HCT116 (cell line): ENCODE results near the gene ZNF80. TPM values are rescaled to one million over a fixed set of nuclear protein-coding genes. Genes with fewer than 3 reads are reported as not detected.

Source experiments
- ATAC-seq: fragments of 200-7000 bp; cut with Tn5 transposase; 2 replicates; pipeline ENCODE4 v1.9.1; 2020; ENCODE audit warnings: mild to moderate bottlenecking, moderate library complexity
- BruUV-seq: library from RNA; stranded (reverse); fragments of 400-500 nt; replicated peaks from 2 replicates; lab custom pipeline; 2021; lab: Mats Ljungman, UMichigan
- CTCF ChIA-PET: fragments of 300-600 bp; sonication (Branson Sonifier 250); formaldehyde crosslinking; loops from one replicate; lab custom pipeline; 2021; ENCODE audit warnings: antibody characterized with exemption; lab: Charles Lee
- POLR2A ChIA-PET: fragments of 300-600, 350-600 bp; sonication (Branson Sonifier 250); formaldehyde crosslinking; loops from one replicate; lab custom pipeline; 2021; ENCODE audit warnings: antibody characterized with exemption; lab: Charles Lee
- RAD21 ChIA-PET, 2 experiments: fragments of 300-600 bp; sonication (Branson Sonifier 250); formaldehyde crosslinking; loops; one replicate each; lab custom pipeline; 2023; ENCODE audit warnings: low total read pairs in 2 of 2; ENCODE audit not compliant: uncharacterized antibody in 2 of 2, unreplicated experiment in 2 of 2, low non-redundant PET in 1 of 2; lab: Charles Lee
- DNase-seq: peaks from one replicate; pipeline ENCODE4 v3.0.0-alpha.2; 2010; ENCODE audit warnings: low read depth, low spot score
- H2AFZ ChIP-seq: fragments of 200-600 bp; shearing (Covaris generic), sonication (generic); 2 replicates; pipeline ENCODE4 v1.6.1; 2017; ENCODE audit warnings: low read depth, mixed run types, mixed read lengths, antibody characterized with exemption, low read length; ENCODE audit not compliant: poor library complexity, severe bottlenecking
- H3K27ac ChIP-seq: 2 replicates; pipeline ENCODE4 v1.5.1; 2012; ENCODE audit warnings: low read depth, low read length
- H3K27me3 ChIP-seq: fragments of 200-600 bp; sonication (generic); 2 replicates; pipeline ENCODE4 v1.6.1; 2016; ENCODE audit warnings: mixed run types, low read length, mixed read lengths; ENCODE audit not compliant: insufficient read depth
- H3K36me3 ChIP-seq, 2 experiments: fragments of 200-500 bp in 1 of 2; fragments of 200-600 bp in 1 of 2; sonication (Bioruptor generic) in 1 of 2; sonication (generic) in 1 of 2; 2 replicates each; pipeline versions ENCODE4 v1.5.1 to v1.6.1; 2014 to 2016; ENCODE audit warnings: low read length in 2 of 2, inconsistent platforms in 1 of 2, mixed read lengths in 1 of 2, mixed run types in 1 of 2; ENCODE audit not compliant: insufficient read depth in 2 of 2, control insufficient read depth in 1 of 2
- H3K4me1 ChIP-seq, 2 experiments: fragments of 200-600 bp in 1 of 2; sonication (generic) in 1 of 2; 2 replicates each; pipeline versions ENCODE4 v1.5.1 to v1.6.1; 2012 to 2017; ENCODE audit warnings: low read length in 2 of 2, inconsistent platforms in 1 of 2, mild to moderate bottlenecking in 1 of 2, mixed read lengths in 1 of 2, mixed run types in 1 of 2, moderate library complexity in 1 of 2; ENCODE audit not compliant: insufficient read depth in 2 of 2, control insufficient read depth in 1 of 2
- H3K4me2 ChIP-seq: fragments of 200-600 bp; sonication (generic); 2 replicates; pipeline ENCODE4 v1.6.1; 2017; ENCODE audit warnings: mixed run types, low read length, mixed read lengths
- H3K4me3 ChIP-seq, 2 experiments: fragments of 200-600 bp in 1 of 2; sonication (generic) in 1 of 2; replicated peaks in 1 of 2; 2 replicates each; pipeline ENCODE4 v1.5.1; 2011 to 2016; ENCODE audit warnings: low read length in 2 of 2, control low read depth in 1 of 2, low read depth in 1 of 2, mild to moderate bottlenecking in 1 of 2, mixed read lengths in 1 of 2, mixed run types in 1 of 2
- H3K79me2 ChIP-seq: fragments of 200-600 bp; sonication (generic); 2 replicates; pipeline ENCODE4 v1.6.1; 2017; ENCODE audit warnings: mild to moderate bottlenecking, mixed run types, low read length, moderate library complexity, mixed read lengths; ENCODE audit not compliant: insufficient read depth
- H3K9ac ChIP-seq: fragments of 200-600 bp; sonication (generic); 2 replicates; pipeline ENCODE4 v1.6.1; 2016; ENCODE audit warnings: low read length, mixed read lengths
- H3K9me2 ChIP-seq: fragments of 200-600 bp; sonication (generic), shearing (Covaris generic); 2 replicates; pipeline ENCODE4 v1.6.1; 2017; ENCODE audit warnings: mixed run types, mild to moderate bottlenecking, moderate library complexity; ENCODE audit not compliant: insufficient read depth
- H3K9me3 ChIP-seq, 2 experiments: fragments of 200-500 bp in 1 of 2; fragments of 200-600 bp in 1 of 2; sonication (Bioruptor generic) in 1 of 2; sonication (generic) in 1 of 2; 2 replicates each; pipeline ENCODE4 v1.6.1; 2014 to 2017; ENCODE audit warnings: low read length in 2 of 2, mixed read lengths in 2 of 2, inconsistent platforms in 1 of 2, low read depth in 1 of 2, mild to moderate bottlenecking in 1 of 2, mixed run types in 1 of 2, moderate library complexity in 1 of 2; ENCODE audit not compliant: control insufficient read depth in 1 of 2, insufficient read depth in 1 of 2
- H4K20me1 ChIP-seq: fragments of 200-600 bp; sonication (generic), shearing (Covaris generic); 2 replicates; pipeline ENCODE4 v1.6.1; 2017; ENCODE audit warnings: mixed run types, mild to moderate bottlenecking, moderate library complexity; ENCODE audit not compliant: insufficient read depth
- ATF3 ChIP-seq: IDR thresholded peaks from 2 replicates; pipeline ENCODE4 v1.6.1; 2012
- CBX3 ChIP-seq: IDR thresholded peaks from 2 replicates; pipeline ENCODE4 v1.6.1; 2012; ENCODE audit warnings: low read depth
- CEBPB ChIP-seq: IDR thresholded peaks from 2 replicates; pipeline ENCODE4 v1.6.1; 2012; ENCODE audit warnings: low read depth
- EGR1 ChIP-seq: IDR thresholded peaks from 2 replicates; pipeline ENCODE4 v1.6.1; 2012; ENCODE audit warnings: low read depth
- ELF1 ChIP-seq: IDR thresholded peaks from 2 replicates; pipeline ENCODE4 v1.6.1; 2012; ENCODE audit warnings: low read depth, borderline replicate concordance
- EZH2 ChIP-seq: fragments of 200-600 bp; sonication (generic); IDR thresholded peaks from 2 replicates; pipeline ENCODE4 v1.6.1; 2017; ENCODE audit warnings: antibody characterized with exemption, mixed run types
- EZH2phosphoT487 ChIP-seq: fragments of 200-600 bp; IDR thresholded peaks from 2 replicates; pipeline ENCODE4 v1.6.1; 2018; ENCODE audit warnings: antibody characterized with exemption, borderline replicate concordance
- FOSL1 ChIP-seq: IDR thresholded peaks from 2 replicates; pipeline ENCODE4 v1.6.1; 2012; ENCODE audit warnings: low read depth
- JUND ChIP-seq: IDR thresholded peaks from 2 replicates; pipeline ENCODE4 v1.6.1; 2012
- POLR2A ChIP-seq: IDR thresholded peaks from 2 replicates; pipeline ENCODE4 v1.7.0; 2011; ENCODE audit warnings: borderline replicate concordance; ENCODE audit not compliant: insufficient read depth, insufficient read length; ENCODE audit errors: extremely low read depth
- RAD21 ChIP-seq: IDR thresholded peaks from 2 replicates; pipeline ENCODE4 v1.6.1; 2012; ENCODE audit warnings: low read depth, mild to moderate bottlenecking
- TCF7L2 ChIP-seq: IDR thresholded peaks from 2 replicates; pipeline ENCODE4 v1.7.0; 2011; ENCODE audit warnings: borderline replicate concordance, inconsistent platforms; ENCODE audit not compliant: insufficient read depth, insufficient read length; ENCODE audit errors: extremely low read depth
- ZFX ChIP-seq: fragments of 450-650 bp; IDR thresholded peaks from 2 replicates; pipeline ENCODE4 v1.6.1; 2017
- ZNF274 ChIP-seq: fragments of 200-500 bp; sonication (Bioruptor generic); IDR thresholded peaks from 2 replicates; pipeline ENCODE4 v1.6.1; 2014; ENCODE audit warnings: mild to moderate bottlenecking, low read depth, low read length, inconsistent platforms
- intact Hi-C: fragments of 100-400 bp; cut with micrococcal nuclease; formaldehyde crosslinking; loops from 2 replicates; pipeline ENCODE4 v1.10.0; 2022
- total RNA-seq: library from RNA; stranded (reverse); gene quantifications from one replicate; pipeline ENCODE4 v1.2.1, GENCODE V29; 2021; ENCODE audit not compliant: unreplicated experiment
- TF ChIP-seq, protein P1 (sequence below), 3 experiments: fragments of 200-600 bp in 1 of 3; sonication (generic) in 1 of 3; IDR thresholded peaks in 2 of 3; conservative IDR thresholded peaks in 1 of 3; 2 replicates each; pipeline ENCODE4 v1.5.1; 2012 to 2017; ENCODE audit warnings: low read depth in 2 of 3, low read length in 2 of 3, antibody characterized with exemption in 1 of 3, borderline replicate concordance in 1 of 3, control low read depth in 1 of 3, mild to moderate bottlenecking in 1 of 3, mixed read lengths in 1 of 3, mixed run types in 1 of 3, moderate library complexity in 1 of 3; ENCODE audit not compliant: insufficient read depth in 1 of 3
- TF ChIP-seq, protein P2 (sequence below): IDR thresholded peaks from 2 replicates; pipeline ENCODE4 v1.6.1; 2012
- TF ChIP-seq, protein P3 (sequence below): IDR thresholded peaks from 2 replicates; pipeline ENCODE4 v1.6.1; 2011; ENCODE audit warnings: mild to moderate bottlenecking, low read length, moderate library complexity; ENCODE audit not compliant: insufficient replicate concordance; ENCODE audit errors: extremely low read depth

The ZNF80 gene
- total RNA-seq, 1 experiment from 2014 or later: 0.12 TPM

DNA sequence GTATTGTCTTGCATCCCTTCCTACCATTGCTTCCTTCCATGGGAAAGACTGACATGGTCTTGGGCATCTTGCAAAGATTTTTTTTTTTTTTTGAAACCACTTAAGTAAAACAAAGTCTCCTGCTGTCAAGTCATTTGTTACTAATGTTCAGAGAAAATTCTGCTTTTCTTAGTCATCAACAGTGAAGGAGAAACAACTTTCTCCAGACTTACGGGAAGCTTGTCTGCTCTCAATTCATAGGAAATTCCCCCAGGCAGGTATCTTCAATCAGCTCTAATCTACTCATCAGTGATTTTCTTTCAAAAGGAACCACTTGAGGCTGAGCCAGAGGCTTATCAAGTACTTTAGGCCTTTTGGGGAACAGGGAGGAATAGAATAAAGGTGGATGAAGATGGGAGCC is 42.6 kb downstream of the ZNF80 start:
- ATAC-seq: no peak
- Histone ChIP-seq H3K4me1 (no peaks in the 10 kb centered on the region), H3K79me2 (no peaks in the 10 kb centered on the region), H3K4me2 (no peak overlapping the region), H3K9me3 (no peaks in the 10 kb centered on the region), H4K20me1 (no peaks in the 10 kb centered on the region), H2AFZ (no peak overlapping the region), H3K9ac (no peak overlapping the region), H3K36me3 (no peaks in the 10 kb centered on the region), H3K27ac (no peak overlapping the region), H3K4me3 (no peak overlapping the region), H3K9me2 (peaks cover 6% of the 10 kb centered on the region; the same call in 1 of the 2 replicates), H3K27me3 (no peaks in the 10 kb centered on the region)
- POLR2A ChIA-PET: no interaction called here
- CTCF ChIA-PET: no interaction called here
- intact Hi-C loops: no loop called here
- RAD21 ChIA-PET: no interaction called here
- BruUV-seq: no TSS peak
- DNase-seq: no peak
- TF ChIP-seq ZNF274: no peak
- TF ChIP-seq, protein P1, sequence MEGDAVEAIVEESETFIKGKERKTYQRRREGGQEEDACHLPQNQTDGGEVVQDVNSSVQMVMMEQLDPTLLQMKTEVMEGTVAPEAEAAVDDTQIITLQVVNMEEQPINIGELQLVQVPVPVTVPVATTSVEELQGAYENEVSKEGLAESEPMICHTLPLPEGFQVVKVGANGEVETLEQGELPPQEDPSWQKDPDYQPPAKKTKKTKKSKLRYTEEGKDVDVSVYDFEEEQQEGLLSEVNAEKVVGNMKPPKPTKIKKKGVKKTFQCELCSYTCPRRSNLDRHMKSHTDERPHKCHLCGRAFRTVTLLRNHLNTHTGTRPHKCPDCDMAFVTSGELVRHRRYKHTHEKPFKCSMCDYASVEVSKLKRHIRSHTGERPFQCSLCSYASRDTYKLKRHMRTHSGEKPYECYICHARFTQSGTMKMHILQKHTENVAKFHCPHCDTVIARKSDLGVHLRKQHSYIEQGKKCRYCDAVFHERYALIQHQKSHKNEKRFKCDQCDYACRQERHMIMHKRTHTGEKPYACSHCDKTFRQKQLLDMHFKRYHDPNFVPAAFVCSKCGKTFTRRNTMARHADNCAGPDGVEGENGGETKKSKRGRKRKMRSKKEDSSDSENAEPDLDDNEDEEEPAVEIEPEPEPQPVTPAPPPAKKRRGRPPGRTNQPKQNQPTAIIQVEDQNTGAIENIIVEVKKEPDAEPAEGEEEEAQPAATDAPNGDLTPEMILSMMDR (IDR thresholded peaks at IDR 0.05 in 2 of 3, conservative IDR thresholded peaks at IDR 0.05 in 1 of 3; ENCODE audit: borderline replicate concordance in 1 of 3, insufficient read depth in 1 of 3, low read depth in 2 of 3, low read length in 2 of 3): no peak
- TF ChIP-seq, protein P2, sequence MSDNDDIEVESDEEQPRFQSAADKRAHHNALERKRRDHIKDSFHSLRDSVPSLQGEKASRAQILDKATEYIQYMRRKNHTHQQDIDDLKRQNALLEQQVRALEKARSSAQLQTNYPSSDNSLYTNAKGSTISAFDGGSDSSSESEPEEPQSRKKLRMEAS: no peak
- TF ChIP-seq ZFX: no peak
- no peak for TF ChIP-seq EZH2
- TF ChIP-seq CBX3: no peak
- no peak for TF ChIP-seq POLR2A
- TF ChIP-seq ATF3: no peak
- no peak for TF ChIP-seq FOSL1
- TF ChIP-seq CEBPB: no peak
- no peak for TF ChIP-seq JUND
- TF ChIP-seq EGR1: no peak
- TF ChIP-seq RAD21: no peak
- TF ChIP-seq EZH2phosphoT487: no peak
- no peak for TF ChIP-seq TCF7L2
- TF ChIP-seq ELF1: no peak
- TF ChIP-seq, protein P3, sequence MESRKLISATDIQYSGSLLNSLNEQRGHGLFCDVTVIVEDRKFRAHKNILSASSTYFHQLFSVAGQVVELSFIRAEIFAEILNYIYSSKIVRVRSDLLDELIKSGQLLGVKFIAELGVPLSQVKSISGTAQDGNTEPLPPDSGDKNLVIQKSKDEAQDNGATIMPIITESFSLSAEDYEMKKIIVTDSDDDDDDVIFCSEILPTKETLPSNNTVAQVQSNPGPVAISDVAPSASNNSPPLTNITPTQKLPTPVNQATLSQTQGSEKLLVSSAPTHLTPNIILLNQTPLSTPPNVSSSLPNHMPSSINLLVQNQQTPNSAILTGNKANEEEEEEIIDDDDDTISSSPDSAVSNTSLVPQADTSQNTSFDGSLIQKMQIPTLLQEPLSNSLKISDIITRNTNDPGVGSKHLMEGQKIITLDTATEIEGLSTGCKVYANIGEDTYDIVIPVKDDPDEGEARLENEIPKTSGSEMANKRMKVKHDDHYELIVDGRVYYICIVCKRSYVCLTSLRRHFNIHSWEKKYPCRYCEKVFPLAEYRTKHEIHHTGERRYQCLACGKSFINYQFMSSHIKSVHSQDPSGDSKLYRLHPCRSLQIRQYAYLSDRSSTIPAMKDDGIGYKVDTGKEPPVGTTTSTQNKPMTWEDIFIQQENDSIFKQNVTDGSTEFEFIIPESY: no peak
